Pulmonary artery endothelial cell (primary cell): Measurements from ENCODE around the gene CGA. TPM values are rescaled to one million over a fixed set of nuclear protein-coding genes. Genes with fewer than 3 reads are reported as not detected.
"Not testable (repeated sequence)": the region's sequence is repeated elsewhere in the genome, so short reads cannot be mapped to it uniquely, and the experiment has no call there.

Experiments used
- DNase-seq: peaks from one replicate; pipeline ENCODE4 v3.0.0-alpha.2; 2011; ENCODE audit warnings: low read depth, low spot score
- total RNA-seq: library from RNA; depleted of rRNA; stranded (reverse); fragments of >200 nt; gene quantifications from 2 replicates; pipeline ENCODE4 v1.2.3, GENCODE V29; 2014

CGA gene
- not detected in 2 replicates for total RNA-seq

GRCh38 chr6:87095087-87095509 is at the start of gene CGA:
CGA (minus strand) TSS chr6:87095106; CDS start chr6:87088200, 6,906 bp downstream.
- no peak for DNase-seq

- DNase-seq: not testable (repeated sequence)
Observed at GRCh38 chr6:87139927-87140326, 45.0 kb upstream of the CGA start.

GRCh38 chr6:87139236-87139635 is 44.3 kb upstream of the CGA start:
- peak; percentile 10 for DNase-seq

GRCh38 chr6:87136963-87137362 is 42.1 kb upstream of the CGA start:
- no peak for DNase-seq

GRCh38 chr6:87127737-87128136 is 32.8 kb upstream of the CGA start:
- DNase-seq: no peak

GRCh38 chr6:87126501-87126900 is 31.6 kb upstream of the CGA start:
- DNase-seq: no peak

GRCh38 chr6:87124074-87124473 is 29.2 kb upstream of the CGA start:
- DNase-seq: no peak

GRCh38 chr6:87122477-87122876 is 27.6 kb upstream of the CGA start:
- DNase-seq: no peak

GRCh38 chr6:87118054-87118453 is 23.1 kb upstream of the CGA start:
- no peak for DNase-seq

GRCh38 chr6:87116922-87117321 is 22.0 kb upstream of the CGA start:
- DNase-seq: no peak

GRCh38 chr6:87115402-87116135 is 20.7 kb upstream of the CGA start:
- DNase-seq: no peak

GRCh38 chr6:87110636-87111035 is 15.7 kb upstream of the CGA start:
- no peak for DNase-seq

GRCh38 chr6:87105823-87106222 is 10.9 kb upstream of the CGA start:
- no peak for DNase-seq

GRCh38 chr6:87104667-87105066 is 9.8 kb upstream of the CGA start:
- no peak for DNase-seq

- DNase-seq: no peak
Observed at GRCh38 chr6:87103977-87104601, 9.2 kb upstream of the CGA start.

GRCh38 chr6:87102151-87102621 is 7.3 kb upstream of the CGA start:
- DNase-seq: no peak

- no peak for DNase-seq
Observed at GRCh38 chr6:87101067-87101466, 6.2 kb upstream of the CGA start.

- DNase-seq: no peak
Observed at GRCh38 chr6:87100216-87100615, 5.3 kb upstream of the CGA start.

GRCh38 chr6:87099472-87099871 is 4.6 kb upstream of the CGA start:
- no peak for DNase-seq

- no peak for DNase-seq
Observed at GRCh38 chr6:87094576-87094975, 330 bp downstream of the CGA start.

- no peak for DNase-seq
Observed at GRCh38 chr6:87093651-87094050, 1.3 kb downstream of the CGA start.

- no peak for DNase-seq
Observed at GRCh38 chr6:87093199-87093598, 1.7 kb downstream of the CGA start.

GRCh38 chr6:87092435-87092834 is 2.5 kb downstream of the CGA start:
- DNase-seq: no peak
